GM12801 (cell line): ENCODE measurements around the gene PPP2R3A.

Experiments used
- CTCF ChIP-seq: IDR thresholded peaks from one replicate; pipeline ENCODE4 v1.5.1; 2011; ENCODE audit warnings: control low read depth; ENCODE audit not compliant: insufficient read length; ENCODE audit errors: extremely low read depth

The PPP2R3A gene

GRCh38 chr3:135965506-135966270 lies at the start of gene PPP2R3A:
Gene PPP2R3A (plus strand): TSS chr3:135965728. CDS start chr3:136001499, 35,771 bp downstream.
- no peak for TF ChIP-seq CTCF

- TF ChIP-seq CTCF: no peak
These were observed 49.2 kb upstream of the PPP2R3A start for GRCh38 chr3:135916310-135916709.

- no peak for TF ChIP-seq CTCF
These were observed 48.5 kb upstream of the PPP2R3A start for GRCh38 chr3:135917076-135917475.

GRCh38 chr3:135917927-135918597 lies 47.5 kb upstream of the PPP2R3A start:
- TF ChIP-seq CTCF: no peak

GRCh38 chr3:135918600-135918999 lies 46.9 kb upstream of the PPP2R3A start:
- no peak for TF ChIP-seq CTCF

GRCh38 chr3:135920275-135920674 lies 45.3 kb upstream of the PPP2R3A start:
- no peak for TF ChIP-seq CTCF

- no peak for TF ChIP-seq CTCF
These were observed 42.7 kb upstream of the PPP2R3A start for GRCh38 chr3:135922903-135923250.
